HG02588 (cell line): Measurements from ENCODE around the gene CCDC71L.

ENCODE experiments used
- ATAC-seq: cut with Tn5 transposase; IDR thresholded peaks from one replicate; pipeline ENCODE4 v1.9.1; 2021; ENCODE audit warnings: mild to moderate bottlenecking, moderate library complexity; ENCODE audit not compliant: unreplicated experiment

CCDC71L gene

GRCh38 chr7:106659166-106659962 is 1.6 kb downstream of the CCDC71L start:
- no peak for ATAC-seq

- no peak for ATAC-seq
Measured at GRCh38 chr7:106658316-106659165, 2.4 kb downstream of the CCDC71L start.

- no peak for ATAC-seq
Measured at GRCh38 chr7:106657085-106657991, 3.6 kb downstream of the CCDC71L start.

GRCh38 chr7:106655703-106656498 is 5.1 kb downstream of the CCDC71L start:
- no peak for ATAC-seq

- ATAC-seq = no peak
Measured at GRCh38 chr7:106653488-106653887, 7.5 kb downstream of the CCDC71L start.

GRCh38 chr7:106652909-106653308 is 8.0 kb downstream of the CCDC71L start:
- ATAC-seq = no peak

GRCh38 chr7:106652092-106652491 is 8.9 kb downstream of the CCDC71L start:
- no peak for ATAC-seq

GRCh38 chr7:106646256-106646655 is 14.7 kb downstream of the CCDC71L start:
- ATAC-seq = no peak

GRCh38 chr7:106644999-106645398 is 16.0 kb downstream of the CCDC71L start:
- ATAC-seq = peak; percentile 75

- ATAC-seq = no peak
Measured at GRCh38 chr7:106643216-106644000, 17.6 kb downstream of the CCDC71L start.

- ATAC-seq = no peak
Measured at GRCh38 chr7:106641416-106641815, 19.5 kb downstream of the CCDC71L start.

- no peak for ATAC-seq
Measured at GRCh38 chr7:106640368-106641141, 20.4 kb downstream of the CCDC71L start.

- no peak for ATAC-seq
Measured at GRCh38 chr7:106639476-106640334, 21.3 kb downstream of the CCDC71L start.

GRCh38 chr7:106635411-106635810 is 25.5 kb downstream of the CCDC71L start:
- no peak for ATAC-seq

GRCh38 chr7:106634958-106635357 is 26.0 kb downstream of the CCDC71L start:
- no peak for ATAC-seq

GRCh38 chr7:106630648-106631047 is 30.3 kb downstream of the CCDC71L start:
- no peak for ATAC-seq

GRCh38 chr7:106629516-106629915 is 31.4 kb downstream of the CCDC71L start:
- no peak for ATAC-seq
